HepG2 (cell line): ENCODE data around the gene EPN3. TPM values are rescaled to one million over a fixed set of nuclear protein-coding genes. Genes with fewer than 3 reads are reported as not detected.
A peak's percentile ranks its signal among the peaks of the same experiment; 100 is the strongest.

Experiments
- ARHGAP35 ChIP-seq: sonication (generic); formaldehyde crosslinking; IDR thresholded peaks from 2 replicates; pipeline ENCODE4 v1.9.0; 2022; ENCODE audit warnings: mild to moderate bottlenecking, inconsistent platforms, moderate library complexity, missing genetic modification reagents, borderline replicate concordance
- BRCA1 ChIP-seq: sonication (generic); formaldehyde crosslinking; IDR thresholded peaks from 2 replicates; pipeline ENCODE4 v1.4.0; 2020; ENCODE audit warnings: missing genetic modification reagents
- CC2D1A ChIP-seq: sonication (generic); formaldehyde crosslinking; IDR thresholded peaks from 2 replicates; pipeline ENCODE4 v1.8.1; 2023; ENCODE audit warnings: mild to moderate bottlenecking, missing genetic modification reagents
- ETV6 ChIP-seq: sonication (generic); formaldehyde crosslinking; conservative IDR thresholded peaks from 2 replicates; pipeline ENCODE4 v1.4.0; 2020; ENCODE audit warnings: missing genetic modification reagents
- FOXM1 ChIP-seq: sonication (generic); formaldehyde crosslinking; IDR thresholded peaks from 2 replicates; pipeline ENCODE4 v1.5.0; 2020; ENCODE audit warnings: missing genetic modification reagents
- MBD4 ChIP-seq: IDR thresholded peaks from 2 replicates; pipeline ENCODE4 v1.6.1; 2012; ENCODE audit warnings: low read length, inconsistent platforms, borderline replicate concordance
- MTA1 ChIP-seq: sonication (generic); formaldehyde crosslinking; IDR thresholded peaks from 2 replicates; pipeline ENCODE4 v1.4.0; 2020; ENCODE audit warnings: missing genetic modification reagents, mild to moderate bottlenecking, borderline replicate concordance
- MXI1 ChIP-seq: IDR thresholded peaks from 3 replicates; pipeline ENCODE4 v1.6.1; 2012; ENCODE audit warnings: low read depth, low read length, inconsistent platforms, borderline replicate concordance
- REXO4 ChIP-seq: sonication (generic); formaldehyde crosslinking; IDR thresholded peaks from 2 replicates; pipeline ENCODE4 v1.8.0; 2022; ENCODE audit warnings: missing genetic modification reagents, mild to moderate bottlenecking, borderline replicate concordance
- SIX4 ChIP-seq: sonication (generic); formaldehyde crosslinking; IDR thresholded peaks from 2 replicates; pipeline ENCODE4 v1.4.0; 2020; ENCODE audit warnings: missing genetic modification reagents
- SKI ChIP-seq: fragments of 450-650 bp; IDR thresholded peaks from one replicate; pipeline ENCODE4 v1.6.1; 2018; ENCODE audit warnings: mild to moderate bottlenecking; ENCODE audit not compliant: partially characterized antibody
- SMARCE1 ChIP-seq: fragments of 450-650 bp; IDR thresholded peaks from 2 replicates; pipeline ENCODE4 v1.6.1; 2017; ENCODE audit warnings: borderline replicate concordance
- TARDBP ChIP-seq: sonication (generic); formaldehyde crosslinking; IDR thresholded peaks from 2 replicates; pipeline ENCODE4 v1.8.0; 2022; ENCODE audit warnings: mild to moderate bottlenecking, missing genetic modification reagents
- ZFX ChIP-seq: sonication (generic); formaldehyde crosslinking; IDR thresholded peaks from 2 replicates; pipeline ENCODE4 v1.4.0; 2020; ENCODE audit warnings: mild to moderate bottlenecking, low read depth, missing genetic modification reagents, moderate library complexity
- ZMYM4 ChIP-seq: sonication (generic); formaldehyde crosslinking; IDR thresholded peaks from 2 replicates; pipeline ENCODE4 v1.8.1; 2023; ENCODE audit warnings: mild to moderate bottlenecking, missing genetic modification reagents
- ZNF136 ChIP-seq: sonication (generic); formaldehyde crosslinking; IDR thresholded peaks from 2 replicates; pipeline ENCODE4 v1.8.1; 2022; ENCODE audit warnings: low read depth, mild to moderate bottlenecking, moderate library complexity, missing genetic modification reagents
- ZNF234 ChIP-seq: sonication (generic); formaldehyde crosslinking; conservative IDR thresholded peaks from 2 replicates; pipeline ENCODE4 v1.5.1; 2020; ENCODE audit warnings: mild to moderate bottlenecking, missing genetic modification reagents
- ZNF530 ChIP-seq: sonication (generic); formaldehyde crosslinking; IDR thresholded peaks from 2 replicates; pipeline ENCODE4 v1.5.0; 2020; ENCODE audit warnings: low read depth, mild to moderate bottlenecking, missing genetic modification reagents
- ZNF674 ChIP-seq: sonication (generic); formaldehyde crosslinking; IDR thresholded peaks from 2 replicates; pipeline ENCODE4 v1.5.0; 2020; ENCODE audit warnings: low read depth, mild to moderate bottlenecking, missing genetic modification reagents
- polyA plus RNA-seq, 8 experiments: library from polyadenylated mRNA; depleted of rRNA in 3 of 8; stranded (reverse) in 7 of 8; unstranded in 1 of 8; fragments of >200 nt; fragmentation: Illumina TruSeq in 4 of 8; extraction: Trizol in 4 of 8; gene quantifications; 2 replicates each; pipeline versions ENCODE4 v1.2.1 to v1.2.3, GENCODE V29; 2011 to 2016; ENCODE audit warnings: low read depth in 4 of 8, missing spikeins in 1 of 8, mixed read lengths in 1 of 8; ENCODE audit not compliant: insufficient read depth in 1 of 8
- total RNA-seq, 5 experiments: library from RNA; depleted of rRNA; stranded (reverse); fragments of >200 nt; fragmentation: Illumina TruSeq; extraction: Trizol; gene quantifications; 2 replicates each; pipeline ENCODE4 v1.2.3, GENCODE V29; 2016; ENCODE audit warnings: low read depth in 1 of 5
- TF ChIP-seq, protein P1 (sequence below): sonication (generic); formaldehyde crosslinking; IDR thresholded peaks from 2 replicates; pipeline ENCODE4 v1.4.0; 2020; ENCODE audit warnings: mild to moderate bottlenecking, missing genetic modification reagents
- TF ChIP-seq, protein P2 (sequence below): sonication (generic); formaldehyde crosslinking; IDR thresholded peaks from 2 replicates; pipeline ENCODE4 v1.4.0; 2020; ENCODE audit warnings: missing genetic modification reagents
- TF ChIP-seq, protein P3 (sequence below): sonication (generic); formaldehyde crosslinking; IDR thresholded peaks from 2 replicates; pipeline ENCODE4 v1.8.0; 2022; ENCODE audit warnings: mild to moderate bottlenecking, missing genetic modification reagents, borderline replicate concordance
- TF ChIP-seq, protein P4 (sequence below): sonication (generic); formaldehyde crosslinking; IDR thresholded peaks from 2 replicates; pipeline ENCODE4 v1.5.0; 2020; ENCODE audit warnings: missing genetic modification reagents

The EPN3 gene
- total and polyA plus RNA-seq, 2 of the 13 experiments (the other 11 are each of a cell fraction or from before 2014, with no cell fraction given), result 0.11 to 0.95 TPM

DNA sequence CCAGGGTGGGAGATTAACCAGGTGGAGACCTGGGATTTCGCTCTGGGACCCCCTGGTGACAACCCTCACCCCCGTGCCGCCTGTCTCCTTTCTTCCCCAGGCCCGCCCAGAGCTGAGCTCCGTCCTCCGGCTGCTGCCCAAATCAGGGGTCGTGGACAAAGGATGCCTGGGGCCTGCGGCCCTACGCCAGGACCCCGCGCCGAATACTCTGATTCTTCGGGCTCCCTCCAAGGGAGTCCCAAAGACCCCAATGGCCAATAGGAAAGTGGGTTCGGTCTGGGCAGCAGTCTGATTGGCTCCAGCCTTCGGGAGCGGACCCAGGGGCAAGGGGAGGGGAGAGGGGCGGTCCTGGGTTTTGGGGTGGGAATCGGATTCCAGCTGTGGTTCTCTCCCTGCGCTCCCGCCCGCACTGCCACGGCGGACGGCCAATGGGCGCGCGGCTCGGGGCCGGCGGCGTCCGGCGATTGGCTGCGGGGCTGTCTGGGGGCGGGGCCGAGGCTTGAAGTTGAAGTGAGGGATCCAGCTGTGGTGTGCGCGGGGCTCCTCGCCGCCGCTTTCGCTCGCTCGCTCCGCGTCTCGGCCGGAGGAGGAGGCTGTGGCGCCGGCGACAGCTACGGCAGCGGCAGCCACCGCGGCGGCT, 27.8 kb downstream of the EPN3 start, which contains the start of gene CACNA1G (continued):
- TF ChIP-seq, protein P1, sequence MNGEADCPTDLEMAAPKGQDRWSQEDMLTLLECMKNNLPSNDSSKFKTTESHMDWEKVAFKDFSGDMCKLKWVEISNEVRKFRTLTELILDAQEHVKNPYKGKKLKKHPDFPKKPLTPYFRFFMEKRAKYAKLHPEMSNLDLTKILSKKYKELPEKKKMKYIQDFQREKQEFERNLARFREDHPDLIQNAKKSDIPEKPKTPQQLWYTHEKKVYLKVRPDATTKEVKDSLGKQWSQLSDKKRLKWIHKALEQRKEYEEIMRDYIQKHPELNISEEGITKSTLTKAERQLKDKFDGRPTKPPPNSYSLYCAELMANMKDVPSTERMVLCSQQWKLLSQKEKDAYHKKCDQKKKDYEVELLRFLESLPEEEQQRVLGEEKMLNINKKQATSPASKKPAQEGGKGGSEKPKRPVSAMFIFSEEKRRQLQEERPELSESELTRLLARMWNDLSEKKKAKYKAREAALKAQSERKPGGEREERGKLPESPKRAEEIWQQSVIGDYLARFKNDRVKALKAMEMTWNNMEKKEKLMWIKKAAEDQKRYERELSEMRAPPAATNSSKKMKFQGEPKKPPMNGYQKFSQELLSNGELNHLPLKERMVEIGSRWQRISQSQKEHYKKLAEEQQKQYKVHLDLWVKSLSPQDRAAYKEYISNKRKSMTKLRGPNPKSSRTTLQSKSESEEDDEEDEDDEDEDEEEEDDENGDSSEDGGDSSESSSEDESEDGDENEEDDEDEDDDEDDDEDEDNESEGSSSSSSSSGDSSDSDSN (CRISPR knock-in tag), result peak; percentile 67; the same call in 1 of the 2 replicates
- TF ChIP-seq ZNF234 (CRISPR knock-in tag) (no peak), ZNF136 (CRISPR knock-in tag) (no peak), MTA1 (CRISPR knock-in tag) (no peak), MXI1 (peak; percentile 35; the same call in 1 of the 3 replicates), REXO4 (no peak), TARDBP (CRISPR knock-in tag) (no peak), CC2D1A (CRISPR knock-in tag) (no peak), SKI (no peak), SMARCE1 (no peak), ETV6 (CRISPR knock-in tag) (no peak), BRCA1 (no peak), ARHGAP35 (no peak), ZNF530 (CRISPR knock-in tag) (no peak), ZMYM4 (CRISPR knock-in tag) (peak; percentile 39; the same call in 1 of the 2 replicates), MBD4 (no peak), ZFX (CRISPR knock-in tag) (no peak; the same call in 1 of the 2 replicates), ZNF674 (CRISPR knock-in tag) (no peak), SIX4 (CRISPR knock-in tag) (no peak), FOXM1 (CRISPR knock-in tag) (no peak)
- TF ChIP-seq, protein P2, sequence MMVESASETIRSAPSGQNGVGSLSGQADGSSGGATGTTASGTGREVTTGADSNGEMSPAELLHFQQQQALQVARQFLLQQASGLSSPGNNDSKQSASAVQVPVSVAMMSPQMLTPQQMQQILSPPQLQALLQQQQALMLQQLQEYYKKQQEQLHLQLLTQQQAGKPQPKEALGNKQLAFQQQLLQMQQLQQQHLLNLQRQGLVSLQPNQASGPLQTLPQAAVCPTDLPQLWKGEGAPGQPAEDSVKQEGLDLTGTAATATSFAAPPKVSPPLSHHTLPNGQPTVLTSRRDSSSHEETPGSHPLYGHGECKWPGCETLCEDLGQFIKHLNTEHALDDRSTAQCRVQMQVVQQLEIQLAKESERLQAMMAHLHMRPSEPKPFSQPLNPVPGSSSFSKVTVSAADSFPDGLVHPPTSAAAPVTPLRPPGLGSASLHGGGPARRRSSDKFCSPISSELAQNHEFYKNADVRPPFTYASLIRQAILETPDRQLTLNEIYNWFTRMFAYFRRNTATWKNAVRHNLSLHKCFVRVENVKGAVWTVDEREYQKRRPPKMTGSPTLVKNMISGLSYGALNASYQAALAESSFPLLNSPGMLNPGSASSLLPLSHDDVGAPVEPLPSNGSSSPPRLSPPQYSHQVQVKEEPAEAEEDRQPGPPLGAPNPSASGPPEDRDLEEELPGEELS, result no peak
- TF ChIP-seq, protein P3, sequence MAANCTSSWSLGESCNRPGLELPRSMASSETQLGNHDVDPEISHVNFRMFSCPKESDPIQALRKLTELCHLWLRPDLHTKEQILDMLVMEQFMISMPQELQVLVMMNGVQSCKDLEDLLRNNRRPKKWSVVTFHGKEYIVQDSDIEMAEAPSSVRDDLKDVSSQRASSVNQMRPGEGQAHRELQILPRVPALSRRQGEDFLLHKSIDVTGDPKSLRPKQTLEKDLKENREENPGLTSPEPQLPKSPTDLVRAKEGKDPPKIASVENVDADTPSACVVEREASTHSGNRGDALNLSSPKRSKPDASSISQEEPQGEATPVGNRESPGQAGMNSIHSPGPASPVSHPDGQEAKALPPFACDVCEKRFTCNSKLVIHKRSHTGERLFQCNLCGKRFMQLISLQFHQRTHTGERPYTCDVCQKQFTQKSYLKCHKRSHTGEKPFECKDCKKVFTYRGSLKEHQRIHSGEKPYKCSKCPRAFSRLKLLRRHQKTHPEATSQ (CRISPR knock-in tag), result peak; percentile 95; the same call in 1 of the 2 replicates
- TF ChIP-seq, protein P4, sequence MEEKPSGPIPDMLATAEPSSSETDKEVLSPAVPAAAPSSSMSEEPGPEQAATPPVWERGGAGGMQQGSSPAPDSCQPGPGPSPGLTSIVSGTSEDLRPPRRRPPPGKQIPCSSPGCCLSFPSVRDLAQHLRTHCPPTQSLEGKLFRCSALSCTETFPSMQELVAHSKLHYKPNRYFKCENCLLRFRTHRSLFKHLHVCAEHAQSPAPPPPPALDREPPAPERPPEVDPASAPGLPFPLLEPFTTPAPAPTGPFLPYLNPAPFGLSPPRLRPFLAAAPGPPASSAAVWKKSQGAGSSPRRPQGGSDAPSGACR (CRISPR knock-in tag), result no peak
